Superior temporal gyrus (tissue), 1 donor: ENCODE measurements around the gene ACAP1.

Source experiments
- DNase-seq: peaks from one replicate; pipeline ENCODE4 v3.0.0-alpha.2; 2016; ENCODE audit errors: extremely low spot score

Gene ACAP1, protein sequence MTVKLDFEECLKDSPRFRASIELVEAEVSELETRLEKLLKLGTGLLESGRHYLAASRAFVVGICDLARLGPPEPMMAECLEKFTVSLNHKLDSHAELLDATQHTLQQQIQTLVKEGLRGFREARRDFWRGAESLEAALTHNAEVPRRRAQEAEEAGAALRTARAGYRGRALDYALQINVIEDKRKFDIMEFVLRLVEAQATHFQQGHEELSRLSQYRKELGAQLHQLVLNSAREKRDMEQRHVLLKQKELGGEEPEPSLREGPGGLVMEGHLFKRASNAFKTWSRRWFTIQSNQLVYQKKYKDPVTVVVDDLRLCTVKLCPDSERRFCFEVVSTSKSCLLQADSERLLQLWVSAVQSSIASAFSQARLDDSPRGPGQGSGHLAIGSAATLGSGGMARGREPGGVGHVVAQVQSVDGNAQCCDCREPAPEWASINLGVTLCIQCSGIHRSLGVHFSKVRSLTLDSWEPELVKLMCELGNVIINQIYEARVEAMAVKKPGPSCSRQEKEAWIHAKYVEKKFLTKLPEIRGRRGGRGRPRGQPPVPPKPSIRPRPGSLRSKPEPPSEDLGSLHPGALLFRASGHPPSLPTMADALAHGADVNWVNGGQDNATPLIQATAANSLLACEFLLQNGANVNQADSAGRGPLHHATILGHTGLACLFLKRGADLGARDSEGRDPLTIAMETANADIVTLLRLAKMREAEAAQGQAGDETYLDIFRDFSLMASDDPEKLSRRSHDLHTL

DNA sequence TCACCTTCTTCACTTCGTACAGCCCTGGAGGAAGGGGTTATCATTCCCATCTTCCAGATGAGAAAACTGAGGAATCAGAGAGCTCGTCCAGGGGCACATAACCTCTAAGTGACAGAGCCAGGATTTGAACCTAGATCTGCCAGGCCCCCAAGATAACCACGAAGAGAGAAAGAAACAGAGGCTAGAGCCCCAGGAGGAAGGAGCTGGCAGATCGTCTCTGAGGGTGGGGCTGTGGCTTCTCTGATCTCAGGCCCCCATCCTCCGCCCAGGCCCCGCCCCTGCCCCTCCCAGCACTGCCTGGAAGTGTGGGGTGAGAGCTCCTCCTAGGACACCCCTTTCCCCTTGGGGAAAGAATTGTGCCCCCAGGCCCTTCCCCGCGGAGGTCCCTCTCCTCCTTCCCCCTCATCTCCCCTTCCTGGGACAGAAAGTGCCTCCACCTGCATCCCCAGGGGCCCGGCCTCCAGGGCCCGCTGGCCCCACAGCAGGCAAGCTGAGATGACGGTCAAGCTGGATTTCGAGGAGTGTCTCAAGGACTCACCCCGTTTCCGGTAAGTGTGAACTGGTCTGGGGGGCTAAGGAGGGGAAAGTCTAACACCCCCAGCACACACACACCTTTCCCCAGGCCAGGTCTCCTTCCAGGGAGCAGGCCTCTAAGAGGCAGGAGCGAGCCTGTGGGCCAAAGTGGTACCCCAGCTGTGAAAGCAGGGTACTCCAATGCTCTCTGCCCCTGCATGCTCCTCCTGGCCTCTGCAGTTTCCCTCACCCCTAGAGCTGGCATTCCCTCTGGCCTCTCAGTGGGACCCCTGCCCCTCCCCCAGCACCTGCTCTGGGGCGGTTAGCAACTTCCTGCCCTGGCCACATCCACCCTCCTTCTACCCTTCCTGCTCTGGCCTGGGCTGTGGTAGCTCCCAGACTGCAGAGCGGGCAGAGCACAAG, at the start of gene ACAP1:
TSS of gene ACAP1 (plus strand) at position 290 of the 936 bp plus-strand sequence. CDS start at position 496, 206 bp downstream.
- no peak for DNase-seq

DNA sequence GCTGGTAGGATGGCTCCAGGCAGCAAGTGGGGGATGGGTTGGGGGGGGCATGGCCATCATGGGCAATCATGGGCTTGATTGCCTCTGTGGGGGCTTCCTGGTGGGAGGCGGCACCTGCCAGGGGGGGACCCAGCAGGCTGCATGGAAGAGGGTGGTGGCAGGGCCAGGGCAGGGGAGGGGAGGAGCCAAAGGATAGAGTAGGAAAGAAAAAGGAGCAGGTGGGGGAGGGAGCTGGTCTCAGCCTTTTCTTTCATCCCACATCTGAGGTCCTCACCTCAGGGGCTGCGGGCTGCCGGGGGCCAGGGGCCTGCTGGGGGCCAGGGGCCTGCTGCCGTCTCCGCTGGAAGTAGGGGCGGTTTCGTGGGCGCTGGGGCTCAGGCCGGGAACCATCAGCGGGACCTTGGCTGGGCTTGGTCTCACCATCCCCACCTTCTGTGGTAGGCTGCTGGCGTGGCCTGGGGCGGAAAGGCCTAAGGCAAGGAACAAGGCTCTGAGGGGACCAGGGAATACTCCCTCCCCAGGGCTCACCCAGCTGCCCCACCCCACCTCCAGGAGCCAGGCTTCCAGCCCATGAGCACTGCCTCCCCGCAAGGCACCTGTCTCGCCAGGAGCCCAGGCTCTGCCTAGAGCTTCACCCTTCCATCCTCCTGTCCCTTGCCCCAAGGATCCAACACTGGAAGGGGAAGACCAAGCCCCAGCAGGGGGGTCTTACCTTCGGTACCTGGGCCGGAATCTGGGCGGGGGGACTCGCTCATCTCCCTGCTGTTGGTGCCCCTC, 46.9 kb upstream of the ACAP1 start:
- DNase-seq, result no peak

DNA sequence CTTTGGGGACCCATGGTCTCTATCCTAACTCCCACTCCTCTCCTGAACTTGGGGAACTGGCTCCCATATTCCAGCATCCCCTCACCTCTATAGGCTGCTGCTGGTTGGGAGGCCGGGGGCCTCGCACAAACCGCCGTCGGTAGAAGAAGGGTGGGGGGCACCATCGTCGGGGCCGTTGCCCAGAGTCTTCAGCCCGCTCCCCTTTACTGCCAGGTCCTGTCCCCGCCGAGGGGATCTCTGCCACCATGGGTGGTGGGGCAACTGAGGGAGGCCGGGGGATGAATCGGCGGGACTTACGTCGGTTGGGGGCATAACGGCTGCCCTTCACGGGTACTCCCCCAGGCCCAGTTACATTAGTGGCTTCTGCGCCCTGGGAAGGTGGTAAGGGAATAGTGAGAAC, 46.2 kb upstream of the ACAP1 start:
- DNase-seq, result no peak

DNA sequence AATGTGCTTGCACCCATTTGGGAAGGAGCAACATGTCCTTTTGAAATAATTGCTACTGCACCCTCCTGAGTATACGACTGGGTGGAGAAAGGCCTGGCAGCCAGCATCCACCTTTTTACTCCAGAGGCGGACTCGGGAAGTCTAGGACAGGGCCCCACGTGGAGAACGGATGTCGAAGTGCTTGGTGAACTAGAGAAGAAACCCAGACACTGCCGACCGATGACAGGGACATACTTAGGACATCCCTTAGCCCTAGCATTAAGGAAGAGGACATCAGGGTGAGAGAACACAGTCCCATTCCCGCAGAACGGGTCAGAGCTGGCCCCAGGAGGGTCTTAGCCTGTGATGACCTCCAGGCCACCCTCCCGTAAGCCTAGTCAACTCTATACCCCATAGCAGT, 45.6 kb upstream of the ACAP1 start:
- no peak for DNase-seq

DNA sequence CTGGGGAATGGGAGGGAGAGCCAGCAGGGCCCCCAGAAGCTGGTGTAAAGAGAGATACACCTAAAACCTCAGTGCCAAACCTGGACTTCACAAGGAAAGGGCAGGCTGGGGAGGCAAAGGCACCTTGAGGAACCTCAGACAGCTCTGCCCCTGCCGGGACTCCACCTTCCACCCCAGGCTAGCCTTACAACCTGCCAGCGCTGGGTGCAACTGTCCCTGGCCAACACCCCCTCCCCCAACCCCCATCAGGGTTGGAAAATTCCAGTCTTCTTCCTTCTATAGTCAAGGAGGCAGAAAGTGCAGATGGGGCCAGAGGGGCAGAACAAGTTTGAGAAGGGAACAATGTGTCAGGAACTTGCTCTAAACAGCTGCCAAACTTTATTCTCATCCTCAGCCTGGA, 44.1 kb upstream of the ACAP1 start:
- no peak for DNase-seq

DNA sequence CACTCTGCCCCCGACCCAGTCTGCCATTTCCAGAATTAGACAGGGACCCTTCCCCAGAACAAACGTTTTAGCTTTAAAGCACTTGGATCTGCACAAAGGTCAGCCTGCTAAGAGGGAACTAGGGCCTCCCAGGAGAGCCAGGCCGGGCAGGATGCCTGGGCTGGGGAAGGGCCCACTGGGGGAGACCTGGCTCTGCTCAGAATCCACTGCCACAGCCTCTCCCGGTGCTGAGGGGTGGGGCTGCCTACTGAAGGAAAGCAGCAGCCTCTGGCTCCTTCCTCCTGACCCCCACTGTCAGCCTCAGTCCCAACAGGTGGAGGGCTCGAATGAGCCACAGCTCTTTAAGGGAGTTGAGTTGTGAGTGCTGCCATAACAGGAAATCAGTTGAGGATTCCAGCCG, 43.6 kb upstream of the ACAP1 start:
- DNase-seq, result no peak

DNA sequence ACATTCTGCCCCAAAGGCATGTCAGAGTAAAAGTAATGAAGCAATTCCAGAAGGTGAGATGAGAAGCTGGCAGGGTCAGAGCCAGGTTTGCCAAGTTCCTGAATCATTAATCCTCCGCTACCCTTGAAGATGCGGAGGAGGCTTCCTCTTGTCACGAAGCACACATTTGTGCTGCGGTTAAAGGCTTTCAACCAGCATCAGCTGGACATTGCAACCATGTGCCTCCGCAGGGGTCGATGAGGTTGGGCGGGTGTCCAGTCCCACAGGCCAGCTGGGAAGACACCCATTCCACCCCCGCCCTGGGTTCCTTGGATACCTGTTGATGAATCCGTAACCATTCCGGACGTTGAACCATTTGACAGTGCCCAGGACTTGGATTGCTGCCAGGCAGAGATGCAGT, 43.2 kb upstream of the ACAP1 start:
- no peak for DNase-seq

DNA sequence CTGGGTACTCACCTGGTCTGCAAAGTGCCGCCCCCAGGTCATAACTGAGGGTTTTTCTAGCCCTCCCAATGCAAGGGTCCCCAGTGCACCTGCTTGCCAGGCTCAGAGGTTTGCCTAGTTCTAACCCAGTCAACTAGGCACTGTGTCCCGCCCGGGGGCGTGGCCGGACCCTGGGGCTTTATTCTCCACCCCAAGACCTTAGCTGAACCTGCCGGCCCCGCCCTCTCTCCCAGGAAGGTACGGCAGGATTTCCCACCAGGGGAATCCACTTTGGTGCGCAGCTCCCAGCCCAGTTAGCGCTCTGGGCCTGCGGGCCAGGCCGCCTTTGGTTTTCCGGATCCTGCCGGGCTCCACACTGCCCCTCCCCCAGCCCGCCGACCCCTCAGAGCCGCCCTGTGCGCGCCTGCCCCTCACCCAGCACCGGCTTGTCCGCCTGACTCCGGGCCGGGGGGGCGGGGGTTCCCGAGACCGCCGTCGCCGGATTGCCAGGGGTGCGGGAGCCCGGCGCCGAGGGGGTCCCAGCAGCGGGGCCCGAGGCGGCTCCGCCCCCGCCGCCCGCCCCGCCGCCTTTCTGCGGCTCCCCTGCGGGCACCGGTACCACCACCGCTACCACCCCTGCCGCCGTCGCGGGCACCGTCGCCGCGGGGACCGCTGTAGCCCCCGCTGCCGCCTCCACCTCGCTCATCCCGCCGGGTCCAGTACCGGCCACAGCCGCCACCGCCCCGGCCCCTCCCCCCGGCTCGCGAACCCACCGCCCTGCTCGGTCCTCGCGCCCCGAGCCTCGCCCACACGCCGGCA, 42.3 kb upstream of the ACAP1 start:
- no peak for DNase-seq

DNA sequence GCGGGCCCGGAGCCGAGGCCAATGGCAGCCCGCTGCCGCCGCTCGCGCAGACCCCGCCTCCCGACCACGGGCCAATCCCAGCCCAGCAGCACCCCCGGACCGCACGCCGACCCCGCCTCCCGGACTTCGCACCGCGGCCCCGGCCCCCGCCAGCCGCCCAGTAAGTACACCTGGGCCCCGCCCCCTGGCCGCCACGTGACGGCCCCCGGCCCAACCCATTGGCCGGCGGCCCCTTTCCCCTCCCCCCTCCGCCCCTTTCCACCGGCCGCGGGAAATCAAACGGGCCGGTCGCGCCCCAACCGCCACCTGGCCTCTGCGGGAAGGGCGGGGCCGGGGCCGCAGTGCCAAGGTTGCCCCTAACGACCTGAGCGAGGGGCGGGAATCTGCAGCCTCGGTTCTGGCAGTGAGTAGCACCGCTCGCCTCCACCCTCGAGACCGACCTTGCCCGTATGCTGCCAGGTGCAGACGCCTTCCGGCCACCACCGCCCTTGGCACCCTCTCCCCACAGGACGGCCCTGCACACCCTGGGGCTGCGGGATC, 41.6 kb upstream of the ACAP1 start, which contains the start of gene YBX2:
TSS of gene YBX2 (minus strand) at position 26 of the 540 bp plus-strand sequence. CDS start 139 bp downstream, outside the sequence.
- DNase-seq, result no peak

DNA sequence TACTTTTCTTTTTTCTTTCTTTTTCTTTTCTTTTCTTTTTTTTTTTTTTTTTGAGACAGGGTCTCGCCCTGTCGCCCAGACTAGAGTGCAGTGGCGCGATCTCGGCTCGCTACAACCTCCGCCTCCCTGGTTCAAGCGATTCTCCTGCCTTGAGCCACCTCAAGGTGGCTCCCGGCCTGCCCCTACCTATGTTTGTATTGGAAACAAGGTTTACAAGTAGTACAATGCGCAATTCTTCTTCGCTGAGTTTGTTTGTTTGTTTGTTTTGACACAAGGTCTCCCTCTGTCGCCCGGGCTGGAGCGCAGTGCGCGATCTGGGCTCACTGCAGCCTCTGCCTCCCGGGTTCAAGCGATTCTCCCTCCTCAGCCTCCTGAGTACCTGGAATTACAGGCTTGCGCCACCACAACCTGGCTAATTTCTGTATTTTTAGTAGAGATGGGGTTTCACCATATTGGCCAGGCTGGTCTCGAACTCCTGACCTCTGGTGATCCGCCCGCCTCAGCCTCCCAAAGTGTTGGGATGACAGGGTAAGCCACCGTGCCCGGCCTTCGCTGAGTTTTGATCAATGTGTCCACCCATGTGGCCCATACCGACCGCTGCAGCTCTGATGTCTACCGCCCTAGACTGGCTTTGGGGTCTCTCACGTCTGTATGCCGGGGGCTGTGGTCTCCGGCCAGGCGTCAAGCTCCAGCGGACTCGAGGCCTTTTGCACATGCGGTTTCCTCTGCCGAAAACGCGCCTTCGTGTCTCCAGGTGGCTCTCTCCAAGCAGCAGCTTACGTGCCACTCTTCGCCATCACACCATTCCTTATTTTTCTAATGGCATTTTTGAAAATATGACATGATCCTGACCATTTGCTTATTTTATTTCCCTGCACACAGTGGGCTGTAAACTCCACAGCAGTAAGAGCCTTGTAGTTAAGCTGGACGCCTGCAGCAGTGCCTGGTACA, 40.8 kb upstream of the ACAP1 start:
- no peak for DNase-seq

DNA sequence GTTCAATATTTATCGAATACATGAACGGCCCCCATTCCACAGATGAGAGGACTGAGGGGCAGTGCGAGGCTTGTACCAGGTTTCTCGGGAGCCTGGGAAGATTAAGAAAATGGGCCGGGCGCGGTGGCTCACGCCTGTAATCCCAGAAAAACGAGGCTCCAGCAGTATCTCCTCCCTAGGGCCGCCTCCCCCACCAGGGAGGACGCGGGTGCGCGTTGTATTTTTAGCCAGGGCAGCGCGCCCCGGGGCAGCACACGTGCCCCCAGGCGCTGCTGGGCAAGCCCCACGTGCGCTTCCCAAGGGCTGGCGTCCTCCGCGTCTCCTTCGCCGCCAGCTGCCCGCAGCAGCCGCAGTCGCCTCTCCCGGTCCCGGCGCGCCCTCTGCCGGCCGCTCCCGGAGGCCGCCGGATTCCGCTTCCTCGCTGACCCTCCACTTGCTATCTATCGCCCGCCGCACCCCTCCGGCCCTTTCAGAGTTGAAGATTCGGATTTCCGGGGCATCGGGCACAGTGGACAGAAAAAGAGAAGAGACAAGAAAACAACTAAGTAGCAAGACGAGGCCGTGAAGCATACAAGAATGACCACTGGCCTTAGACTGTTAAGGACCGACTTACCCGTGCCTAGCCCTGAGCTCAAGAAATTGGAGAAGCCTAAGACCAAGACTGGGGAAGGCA, 40.0 kb upstream of the ACAP1 start:
- DNase-seq, result peak; percentile 77

DNA sequence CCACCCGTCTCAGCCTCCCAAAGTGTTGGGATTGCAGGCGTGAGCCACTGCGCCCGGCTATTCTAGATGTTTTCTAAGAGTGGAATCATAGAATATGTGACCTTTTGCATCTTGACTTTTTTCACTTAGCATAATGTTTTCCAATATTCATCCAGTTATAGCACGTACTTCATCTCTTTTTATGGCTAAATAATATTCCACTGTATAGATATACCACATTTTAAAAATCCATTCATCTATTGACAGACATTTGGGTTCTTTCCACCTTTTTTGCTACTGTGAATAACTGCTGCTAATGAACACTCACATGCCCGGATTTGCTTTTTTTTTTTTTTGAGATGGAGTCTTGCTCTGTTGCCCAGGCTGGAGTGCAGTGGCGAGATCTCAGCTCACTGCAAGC, 32.1 kb upstream of the ACAP1 start:
- DNase-seq, result no peak

DNA sequence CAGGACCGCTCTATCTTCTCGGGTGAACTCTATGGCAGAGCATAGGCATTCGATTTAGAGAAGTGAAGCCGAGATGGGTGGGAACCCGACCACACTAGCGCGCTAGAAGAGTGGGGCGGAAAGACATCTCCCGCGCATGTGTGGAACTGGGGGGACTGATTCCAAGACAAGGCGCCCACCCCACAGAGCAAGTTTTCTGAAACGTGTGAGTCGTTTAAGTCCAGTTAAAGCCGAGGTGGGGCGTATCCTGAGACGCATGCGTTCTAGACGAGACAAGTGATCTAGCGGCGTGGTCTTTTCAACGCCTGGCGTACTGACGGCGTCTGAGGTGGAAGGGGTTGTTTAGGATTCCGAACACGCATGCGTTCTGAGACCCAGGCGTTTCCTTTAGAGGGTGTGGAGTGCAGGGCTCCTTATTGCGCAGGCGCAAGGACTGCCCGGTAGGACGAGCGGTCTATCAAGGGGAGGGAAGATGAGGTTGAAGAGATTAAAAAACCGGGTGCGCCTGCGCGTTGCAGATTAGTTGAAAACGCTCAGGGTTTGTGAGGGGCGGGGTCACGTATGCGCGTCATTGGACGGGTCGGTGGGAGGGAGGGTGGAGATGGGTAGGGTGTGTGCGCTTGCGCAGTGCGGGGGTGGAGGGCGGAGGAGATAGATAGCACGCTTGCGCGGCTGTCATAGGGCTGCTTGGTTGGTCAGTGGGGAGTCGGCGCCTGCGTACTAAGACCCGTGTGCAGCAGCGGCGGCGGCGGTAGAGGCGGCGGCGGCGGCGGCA, 29.2 kb upstream of the ACAP1 start, which contains the start of gene EIF5A:
TSS of gene EIF5A (plus strand) at position 718 of the 775 bp plus-strand sequence. CDS start 2,008 bp downstream, outside the sequence.
- peak; percentile 99 for DNase-seq

DNA sequence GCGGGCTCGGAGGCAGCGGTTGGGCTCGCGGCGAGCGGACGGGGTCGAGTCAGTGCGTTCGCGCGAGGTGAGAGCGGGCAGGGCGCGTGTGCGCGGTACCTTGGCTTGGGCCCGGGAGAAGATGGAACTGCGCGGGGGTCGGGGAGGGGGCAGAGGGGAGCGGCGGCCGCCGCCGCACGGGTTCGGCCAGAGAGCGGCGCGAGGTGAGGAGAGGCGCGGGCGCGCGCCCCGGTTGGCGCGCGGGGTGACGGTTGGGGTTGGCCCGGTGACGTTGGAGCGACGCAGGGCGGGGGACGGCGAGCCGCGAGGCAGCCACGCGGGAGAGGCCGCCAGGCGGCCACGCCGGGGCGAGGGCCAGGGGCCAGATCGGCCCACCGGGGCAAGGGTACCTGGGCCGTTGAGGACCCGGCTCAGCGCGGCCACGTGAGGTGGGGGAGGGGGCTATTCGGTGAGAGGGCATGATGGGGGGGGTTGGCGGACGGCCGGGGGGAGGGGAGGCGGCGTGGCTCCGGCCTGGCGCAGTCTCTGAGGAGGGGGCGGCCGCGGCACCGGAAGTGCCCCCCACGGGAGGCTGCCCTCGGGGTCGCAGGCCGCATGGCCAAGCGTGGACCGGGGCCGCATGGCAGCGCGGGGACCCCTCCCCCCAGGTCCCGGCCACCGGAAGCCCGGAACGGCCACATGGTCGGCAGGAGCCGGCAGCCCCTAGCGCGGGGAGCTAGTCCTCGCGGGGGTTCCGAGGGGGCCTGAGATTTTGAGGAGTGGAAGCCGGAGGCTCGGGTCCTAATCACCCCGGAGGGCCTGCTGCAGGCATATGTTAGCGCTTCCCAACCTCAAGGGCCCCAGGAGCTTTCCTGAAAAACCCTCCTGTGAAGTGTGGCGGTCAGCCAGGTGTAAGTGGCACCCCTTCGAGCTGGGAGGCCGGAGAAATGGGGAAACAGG, 28.4 kb upstream of the ACAP1 start:
- no peak for DNase-seq

DNA sequence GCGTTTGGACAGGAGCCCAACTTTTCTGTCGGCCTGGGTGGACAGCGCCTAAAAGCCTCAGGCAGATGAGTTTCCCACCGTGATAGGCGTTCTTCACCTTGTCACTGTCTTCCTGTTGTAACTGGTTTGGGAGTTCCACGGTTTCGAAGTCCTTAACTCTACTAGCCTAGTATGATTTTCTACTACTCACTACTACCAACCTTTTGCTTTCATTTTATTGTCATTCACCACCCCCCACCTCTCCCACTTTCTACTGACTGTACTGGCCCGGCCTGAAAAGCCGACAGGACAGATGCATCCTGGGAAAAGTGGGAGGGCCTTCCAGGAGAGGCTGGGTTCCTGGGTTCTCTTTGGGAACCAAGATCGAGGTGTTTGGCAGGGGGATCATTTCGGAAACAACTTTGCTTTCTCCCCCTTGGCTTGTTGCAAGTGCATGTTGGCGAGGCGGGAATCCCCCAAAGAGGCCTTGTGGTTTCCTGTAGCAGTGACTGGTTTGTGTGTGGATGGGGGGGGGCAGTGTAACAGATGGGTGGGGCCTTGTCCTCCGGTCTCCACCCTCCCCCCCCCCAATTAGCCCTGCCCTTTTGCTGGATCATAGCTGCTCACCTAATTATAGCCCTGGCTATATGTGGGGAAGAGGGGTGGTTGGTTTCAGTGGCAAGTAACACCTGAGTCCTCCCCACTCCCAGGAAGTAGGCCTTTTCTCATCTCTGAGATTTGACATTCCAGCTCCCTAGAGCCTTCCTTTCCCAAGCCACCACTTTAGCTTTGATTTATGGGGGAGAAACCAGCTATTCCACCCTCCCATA, 27.5 kb upstream of the ACAP1 start:
- peak; percentile 57 for DNase-seq
